ENCODE measurements around the gene MYADML2. TPM values are rescaled to one million over a fixed set of nuclear protein-coding genes. Genes with fewer than 3 reads are reported as not detected.

The MYADML2 gene
- total RNA-seq, 1 donor from 2014 or later: not detected

- Mint-ChIP-seq H3K27me3 (ENCODE audit: low read depth) (peaks cover 33% of the 10 kb centered on the region), H3K36me3 (ENCODE audit: low read depth) (no peaks in the 10 kb centered on the region), H3K4me1 (ENCODE audit: low read depth) (peaks cover 4% of the 10 kb centered on the region), H3K9me3 (ENCODE audit: low read depth) (no peaks in the 10 kb centered on the region), H3K27ac (ENCODE audit: unreplicated experiment) (peak overlapping the region; percentile 32), H3K4me3 (ENCODE audit: unreplicated experiment) (no peak overlapping the region)
- no peak for DNase-seq (ENCODE audit: low spot score)
- TF ChIP-seq CTCF (IDR thresholded peaks at IDR 0.05): no peak
Measured at GRCh38 chr17:81962499-81963441, 15.7 kb upstream of the MYADML2 start.

- Mint-ChIP-seq H3K4me3 (ENCODE audit: unreplicated experiment) (no peak overlapping the region), H3K27me3 (ENCODE audit: low read depth) (peaks cover 37% of the 10 kb centered on the region), H3K27ac (ENCODE audit: unreplicated experiment) (no peak overlapping the region), H3K36me3 (ENCODE audit: low read depth) (no peaks in the 10 kb centered on the region), H3K4me1 (ENCODE audit: low read depth) (peaks cover 4% of the 10 kb centered on the region), H3K9me3 (ENCODE audit: low read depth) (no peaks in the 10 kb centered on the region)
- no peak for DNase-seq (ENCODE audit: low spot score)
- no peak for TF ChIP-seq CTCF (IDR thresholded peaks at IDR 0.05)
Measured at GRCh38 chr17:81961521-81962498, 14.8 kb upstream of the MYADML2 start.

GRCh38 chr17:81961087-81961511, 14.1 kb upstream of the MYADML2 start, which contains the start of gene NOTUM:
Gene NOTUM (minus strand): TSS chr17:81961187. CDS start chr17:81960909, 278 bp downstream.
- no peaks in the 10 kb centered on the region for H3K9me3 Mint-ChIP-seq (ENCODE audit: low read depth)
- no peak for DNase-seq (ENCODE audit: low spot score)
- peaks cover 4% of the 10 kb centered on the region for H3K4me1 Mint-ChIP-seq (ENCODE audit: low read depth)
- TF ChIP-seq CTCF (IDR thresholded peaks at IDR 0.05): peak; percentile 37
- no peaks in the 10 kb centered on the region for H3K36me3 Mint-ChIP-seq (ENCODE audit: low read depth)
- no peak within 1 kb of the TSS for H3K4me3 Mint-ChIP-seq (ENCODE audit: unreplicated experiment)
- H3K27me3 Mint-ChIP-seq (ENCODE audit: low read depth): peaks cover 34% of the 10 kb centered on the region
- no peak within 1 kb of the TSS for H3K27ac Mint-ChIP-seq (ENCODE audit: unreplicated experiment)

GRCh38 chr17:81960130-81960958, 13.3 kb upstream of the MYADML2 start:
- Mint-ChIP-seq H3K4me1 (ENCODE audit: low read depth) (peaks cover 4% of the 10 kb centered on the region), H3K4me3 (ENCODE audit: unreplicated experiment) (no peak overlapping the region), H3K36me3 (ENCODE audit: low read depth) (no peaks in the 10 kb centered on the region), H3K27ac (ENCODE audit: unreplicated experiment) (no peak overlapping the region), H3K27me3 (ENCODE audit: low read depth) (peaks cover 32% of the 10 kb centered on the region), H3K9me3 (ENCODE audit: low read depth) (no peaks in the 10 kb centered on the region)
- TF ChIP-seq CTCF (IDR thresholded peaks at IDR 0.05): no peak
- no peak for DNase-seq (ENCODE audit: low spot score)
